SH-SY5Y (cell line): ENCODE results near the gene FSTL4.

Source experiments
- GATA2 ChIP-seq: IDR thresholded peaks from 2 replicates; pipeline ENCODE4 v1.6.1; 2011; ENCODE audit warnings: mild to moderate bottlenecking, low read depth, low read length
- GATA3 ChIP-seq: IDR thresholded peaks from 2 replicates; pipeline ENCODE4 v1.6.1; 2011; ENCODE audit warnings: low read depth, mild to moderate bottlenecking, low read length, moderate library complexity

DNA sequence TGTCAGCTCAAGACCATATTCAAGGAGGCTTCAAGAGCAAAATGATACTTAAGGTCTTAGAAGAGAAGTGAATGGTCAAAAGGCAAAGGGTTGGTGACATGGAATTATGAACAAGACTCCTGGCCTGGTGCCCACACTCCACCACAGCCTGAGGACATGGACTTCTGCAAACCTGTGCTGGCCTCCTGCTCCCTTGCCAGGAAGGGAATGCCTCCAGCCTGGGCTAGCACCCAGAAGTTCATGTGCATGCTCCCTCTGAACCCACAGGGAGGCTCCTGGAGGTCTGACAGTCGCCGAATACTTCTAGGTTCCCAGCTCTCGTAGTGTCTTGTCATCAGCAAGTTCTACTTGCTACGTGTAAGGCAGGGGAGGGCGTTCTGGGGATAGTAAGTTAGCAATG lies 156.7 kb downstream of the FSTL4 start:
- TF ChIP-seq GATA2: no peak
- TF ChIP-seq GATA3: no peak
